ENCODE data around the gene UBR1. TPM values are rescaled to one million over a fixed set of nuclear protein-coding genes. Genes with fewer than 3 reads are reported as not detected.

Gene UBR1
- total RNA-seq, 3 donors from 2014 or later (not counting 1 experiment from before 2014, with no cell fraction given), result 54.3 to 70.5 (median 61.4) TPM

- Histone ChIP-seq H3K4me3 (ENCODE audit: low read length) (no peak overlapping the region), H3K4me1 (ENCODE audit: control insufficient read depth, insufficient read depth, low read length) (no peaks in the 10 kb centered on the region), H3K9me3 (ENCODE audit: control insufficient read depth, insufficient read depth, low read length) (no peaks in the 10 kb centered on the region), H3K36me3 (ENCODE audit: control insufficient read depth, insufficient read depth, low read length) (peaks cover 56% of the 10 kb centered on the region), H3K27me3 (ENCODE audit: control insufficient read depth, insufficient read depth, low read length) (no peaks in the 10 kb centered on the region), H3K27ac (ENCODE audit: low read length) (no peak overlapping the region)
- Mint-ChIP-seq H3K27me3 (ENCODE audit: low read depth in 2 of 2) (no peaks in the 10 kb centered on the region), H3K9me3 (no peaks in the 10 kb centered on the region), H3K4me3 (no peak overlapping the region), H3K4me1 (no peaks in the 10 kb centered on the region), H3K36me3 (peaks cover 27% of the 10 kb centered on the region), H3K27ac (no peak overlapping the region)
- TF ChIP-seq, protein P1, sequence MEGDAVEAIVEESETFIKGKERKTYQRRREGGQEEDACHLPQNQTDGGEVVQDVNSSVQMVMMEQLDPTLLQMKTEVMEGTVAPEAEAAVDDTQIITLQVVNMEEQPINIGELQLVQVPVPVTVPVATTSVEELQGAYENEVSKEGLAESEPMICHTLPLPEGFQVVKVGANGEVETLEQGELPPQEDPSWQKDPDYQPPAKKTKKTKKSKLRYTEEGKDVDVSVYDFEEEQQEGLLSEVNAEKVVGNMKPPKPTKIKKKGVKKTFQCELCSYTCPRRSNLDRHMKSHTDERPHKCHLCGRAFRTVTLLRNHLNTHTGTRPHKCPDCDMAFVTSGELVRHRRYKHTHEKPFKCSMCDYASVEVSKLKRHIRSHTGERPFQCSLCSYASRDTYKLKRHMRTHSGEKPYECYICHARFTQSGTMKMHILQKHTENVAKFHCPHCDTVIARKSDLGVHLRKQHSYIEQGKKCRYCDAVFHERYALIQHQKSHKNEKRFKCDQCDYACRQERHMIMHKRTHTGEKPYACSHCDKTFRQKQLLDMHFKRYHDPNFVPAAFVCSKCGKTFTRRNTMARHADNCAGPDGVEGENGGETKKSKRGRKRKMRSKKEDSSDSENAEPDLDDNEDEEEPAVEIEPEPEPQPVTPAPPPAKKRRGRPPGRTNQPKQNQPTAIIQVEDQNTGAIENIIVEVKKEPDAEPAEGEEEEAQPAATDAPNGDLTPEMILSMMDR (IDR thresholded peaks at IDR 0.05), result no peak
- intact Hi-C loops (cut with micrococcal nuclease), result no loop called here
- DNase-seq (no peak), ATAC-seq (no peak)
- WGBS (ENCODE audit: insufficient coverage), result 95% methylated on average over 5 of the region's 6 CpGs
Measured at GRCh38 chr15:43070893-43071292, 34.9 kb downstream of the UBR1 start.

GRCh38 chr15:43070249-43070648, 35.6 kb downstream of the UBR1 start:
- intact Hi-C loops (cut with micrococcal nuclease), result no loop called here
- H3K27me3 Mint-ChIP-seq (ENCODE audit: low read depth in 2 of 2), result no peaks in the 10 kb centered on the region
- H3K9me3 ChIP-seq (ENCODE audit: control insufficient read depth, insufficient read depth, low read length), result no peaks in the 10 kb centered on the region

DNA sequence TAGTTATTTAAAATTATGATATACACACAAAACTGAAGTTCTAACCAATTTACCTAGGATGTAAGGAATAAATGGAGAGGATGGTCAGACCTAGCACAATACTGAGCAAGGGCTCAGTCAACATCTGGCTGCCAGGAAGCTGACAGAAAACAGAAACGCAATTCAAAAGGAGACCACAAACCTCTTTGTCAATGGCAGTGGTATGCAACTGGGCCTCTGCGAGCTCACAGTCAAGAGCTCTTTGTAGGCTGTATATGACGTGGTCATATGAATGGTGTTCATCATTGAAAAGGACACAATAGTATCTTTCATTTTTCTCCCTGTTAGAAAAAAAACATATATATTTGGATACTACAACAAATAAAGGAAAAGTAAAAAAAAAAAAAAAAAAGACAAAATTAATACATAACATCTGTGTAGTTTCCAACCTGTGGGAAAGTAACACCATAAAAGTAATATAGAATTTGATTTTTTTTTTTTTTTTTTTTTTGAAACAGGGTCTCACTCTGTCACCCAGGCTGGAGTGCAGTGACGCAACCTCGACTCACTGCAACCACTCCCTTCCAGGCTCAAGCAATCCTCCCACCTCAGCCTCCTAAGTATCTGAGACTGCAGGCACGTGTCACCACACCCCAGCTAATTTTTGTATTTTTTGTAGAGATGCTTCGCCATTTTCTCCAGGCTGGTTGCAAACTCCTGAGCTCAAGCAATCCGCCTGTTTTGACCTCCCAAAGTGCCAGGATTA, 37.9 kb downstream of the UBR1 start:
- Histone ChIP-seq H3K4me1 (ENCODE audit: control insufficient read depth, insufficient read depth, low read length) (no peaks in the 10 kb centered on the region), H3K9me3 (ENCODE audit: control insufficient read depth, insufficient read depth, low read length) (no peaks in the 10 kb centered on the region), H3K27me3 (ENCODE audit: control insufficient read depth, insufficient read depth, low read length) (no peaks in the 10 kb centered on the region), H3K4me3 (ENCODE audit: low read length) (no peak overlapping the region), H3K27ac (ENCODE audit: low read length) (no peak overlapping the region), H3K36me3 (ENCODE audit: control insufficient read depth, insufficient read depth, low read length) (peaks cover 58% of the 10 kb centered on the region)
- DNase-seq (no peak), ATAC-seq (no peak)
- intact Hi-C loops (cut with micrococcal nuclease), result no loop called here
- Mint-ChIP-seq H3K4me3 (no peak overlapping the region), H3K27me3 (ENCODE audit: low read depth in 2 of 2) (no peaks in the 10 kb centered on the region), H3K4me1 (no peaks in the 10 kb centered on the region), H3K27ac (no peak overlapping the region), H3K36me3 (peaks cover 25% of the 10 kb centered on the region), H3K9me3 (no peaks in the 10 kb centered on the region)
- 89% methylated on average over 6 of the region's 8 CpGs for WGBS (ENCODE audit: insufficient coverage)
- TF ChIP-seq, protein P1 (IDR thresholded peaks at IDR 0.05), result no peak

More at GRCh38 chr15:43070249-43070648, 35.6 kb downstream of the UBR1 start:
- no peak for ATAC-seq
- H3K4me3 ChIP-seq (ENCODE audit: low read length), result no peak overlapping the region
- H3K4me3 Mint-ChIP-seq, result no peak overlapping the region
- no peak overlapping the region for H3K27ac ChIP-seq (ENCODE audit: low read length)
- no peaks in the 10 kb centered on the region for H3K27me3 ChIP-seq (ENCODE audit: control insufficient read depth, insufficient read depth, low read length)
- H3K36me3 Mint-ChIP-seq, result peaks cover 33% of the 10 kb centered on the region
- H3K4me1 ChIP-seq (ENCODE audit: control insufficient read depth, insufficient read depth, low read length), result no peaks in the 10 kb centered on the region
- WGBS (ENCODE audit: insufficient coverage), result 95% methylated on average over 3 of the region's 4 CpGs
- H3K36me3 ChIP-seq (ENCODE audit: control insufficient read depth, insufficient read depth, low read length), result peaks cover 60% of the 10 kb centered on the region
- no peaks in the 10 kb centered on the region for H3K9me3 Mint-ChIP-seq
- TF ChIP-seq, protein P1 (IDR thresholded peaks at IDR 0.05), result no peak
- H3K4me1 Mint-ChIP-seq, result no peaks in the 10 kb centered on the region
- DNase-seq, result no peak
- H3K27ac Mint-ChIP-seq, result no peak overlapping the region

DNA sequence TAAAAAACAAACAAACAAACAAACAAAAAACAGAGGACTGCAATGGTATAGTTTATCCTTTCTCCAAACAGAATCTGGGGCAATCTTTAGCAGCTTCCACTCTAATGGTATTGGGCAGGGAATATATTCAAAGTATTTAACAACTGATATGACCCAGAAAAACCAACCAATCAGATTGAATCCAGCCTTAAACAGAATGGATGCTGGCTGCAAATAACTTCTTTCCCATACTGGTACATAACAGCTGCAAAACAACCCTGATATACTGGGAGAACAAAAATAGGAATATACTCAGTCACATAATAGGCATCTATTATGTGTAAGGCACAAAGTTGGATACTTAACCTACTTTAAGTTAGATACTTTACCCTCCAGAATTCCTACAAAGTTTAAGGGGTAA, 49.1 kb downstream of the UBR1 start:
- Mint-ChIP-seq H3K27me3 (ENCODE audit: low read depth in 2 of 2) (no peaks in the 10 kb centered on the region), H3K9me3 (no peaks in the 10 kb centered on the region), H3K4me1 (peaks cover 0 to 7% of the 10 kb centered on the region in 2 donors), H3K27ac (no peak overlapping the region), H3K4me3 (no peak overlapping the region), H3K36me3 (peaks cover 41% of the 10 kb centered on the region)
- TF ChIP-seq, protein P1 (IDR thresholded peaks at IDR 0.05), result no peak
- Histone ChIP-seq H3K4me3 (ENCODE audit: low read length) (no peak overlapping the region), H3K27me3 (ENCODE audit: control insufficient read depth, insufficient read depth, low read length) (no peaks in the 10 kb centered on the region), H3K9me3 (ENCODE audit: control insufficient read depth, insufficient read depth, low read length) (no peaks in the 10 kb centered on the region), H3K27ac (ENCODE audit: low read length) (no peak overlapping the region), H3K36me3 (ENCODE audit: control insufficient read depth, insufficient read depth, low read length) (peaks cover 90% of the 10 kb centered on the region), H3K4me1 (ENCODE audit: control insufficient read depth, insufficient read depth, low read length) (no peaks in the 10 kb centered on the region)
- intact Hi-C loops (cut with micrococcal nuclease), result no loop called here
- DNase-seq (no peak), ATAC-seq (no peak)
